ENCODE results near the gene HYAL4.
"Not testable (repeated sequence)": the region's sequence is repeated elsewhere in the genome, so short reads cannot be mapped to it uniquely, and the experiment has no call there.

HYAL4 gene, protein sequence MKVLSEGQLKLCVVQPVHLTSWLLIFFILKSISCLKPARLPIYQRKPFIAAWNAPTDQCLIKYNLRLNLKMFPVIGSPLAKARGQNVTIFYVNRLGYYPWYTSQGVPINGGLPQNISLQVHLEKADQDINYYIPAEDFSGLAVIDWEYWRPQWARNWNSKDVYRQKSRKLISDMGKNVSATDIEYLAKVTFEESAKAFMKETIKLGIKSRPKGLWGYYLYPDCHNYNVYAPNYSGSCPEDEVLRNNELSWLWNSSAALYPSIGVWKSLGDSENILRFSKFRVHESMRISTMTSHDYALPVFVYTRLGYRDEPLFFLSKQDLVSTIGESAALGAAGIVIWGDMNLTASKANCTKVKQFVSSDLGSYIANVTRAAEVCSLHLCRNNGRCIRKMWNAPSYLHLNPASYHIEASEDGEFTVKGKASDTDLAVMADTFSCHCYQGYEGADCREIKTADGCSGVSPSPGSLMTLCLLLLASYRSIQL

GRCh38 chr7:123844712-123845219 is at the start of gene HYAL4:
Gene HYAL4 (plus strand): TSS chr7:123845169. CDS start chr7:123868274, 23,105 bp downstream.
- in situ Hi-C loops (cut with HindIII; ENCODE audit: low sequenced_read_pairs) = no loop called here

- in situ Hi-C loops (cut with HindIII; ENCODE audit: low sequenced_read_pairs) = loop anchor here (5.0 kb wide), 1 partner anchor 76 kb away; no protein-coding TSS in a partner anchor
Observed at GRCh38 chr7:123795917-123796316, 49.1 kb upstream of the HYAL4 start.

GRCh38 chr7:123796568-123796967 is 48.4 kb upstream of the HYAL4 start:
- in situ Hi-C loops (cut with HindIII; ENCODE audit: low sequenced_read_pairs) = loop anchor here (5.0 kb wide), 1 partner anchor 76 kb away; no protein-coding TSS in a partner anchor

DNA sequence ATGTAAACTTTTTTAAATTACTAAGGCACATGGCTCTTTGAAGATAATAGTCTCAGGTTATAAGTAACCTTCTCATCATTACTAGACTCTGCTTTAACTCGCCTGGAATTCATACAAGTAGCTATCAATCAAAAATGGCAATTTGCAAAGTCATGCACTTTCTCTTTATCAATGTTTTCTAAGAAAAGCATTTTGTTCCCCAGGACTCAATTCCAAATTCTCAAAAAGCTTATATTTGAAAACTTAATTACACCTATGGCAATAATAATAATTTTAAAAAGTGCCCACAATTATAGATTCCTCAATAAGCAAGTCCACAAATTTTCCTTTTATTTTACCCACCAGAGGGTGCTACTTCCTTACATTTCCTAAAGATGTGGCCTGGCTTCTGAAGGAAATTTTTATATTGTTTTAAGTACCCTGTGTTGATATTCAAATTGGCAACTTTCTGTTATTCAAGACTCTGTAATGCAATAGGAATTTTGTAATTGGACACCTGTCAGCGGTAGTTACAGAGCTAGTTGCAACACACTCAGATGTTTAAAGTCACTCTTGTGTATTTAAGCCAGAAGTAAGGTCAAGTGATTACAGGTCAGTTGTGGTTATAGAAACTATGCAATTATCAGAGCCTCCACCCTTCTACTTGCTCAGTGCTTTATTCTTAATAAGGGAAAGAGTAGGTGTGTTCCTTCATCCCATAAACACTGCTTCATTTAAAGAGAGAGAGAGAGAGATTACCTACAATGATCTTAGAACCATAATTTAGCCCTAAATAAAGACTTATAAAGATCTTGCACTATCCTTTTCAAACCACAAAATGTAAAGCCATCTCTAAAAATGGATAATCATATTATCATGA is 47.1 kb upstream of the HYAL4 start:
- in situ Hi-C loops (cut with HindIII; ENCODE audit: low sequenced_read_pairs) = loop anchor here (5.0 kb wide), 1 partner anchor 74 kb away; no protein-coding TSS in a partner anchor

DNA sequence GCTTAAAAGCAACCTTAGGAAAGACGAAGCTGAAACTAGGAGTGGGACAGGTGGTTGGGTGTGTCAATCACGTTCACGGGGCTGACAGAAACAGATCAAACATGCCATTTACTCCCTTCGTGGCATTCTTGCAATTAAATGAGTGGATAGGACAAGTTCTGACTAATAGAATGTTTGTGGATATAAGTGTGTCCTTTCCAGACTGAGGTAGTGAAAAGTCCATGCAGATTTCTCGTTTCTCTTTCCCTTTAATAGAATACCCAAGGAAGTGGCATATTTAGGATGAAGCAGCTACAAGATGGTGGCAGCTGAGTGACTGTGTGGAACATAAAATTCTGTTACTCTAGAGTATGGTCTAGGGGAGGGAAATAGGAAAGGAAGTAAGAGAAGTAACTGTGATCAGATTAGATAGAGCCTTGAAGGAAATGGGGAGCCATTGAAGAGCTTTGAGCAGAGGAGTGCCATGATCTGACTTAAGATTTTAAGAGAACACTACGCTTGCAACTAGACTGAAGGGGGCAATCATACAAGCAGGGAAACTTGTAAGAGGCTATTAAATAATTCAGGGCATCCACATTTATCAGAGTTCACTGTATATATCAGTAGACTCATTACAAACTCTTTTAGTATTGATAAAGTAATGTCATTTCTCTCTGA is 46.3 kb upstream of the HYAL4 start:
- in situ Hi-C loops (cut with HindIII; ENCODE audit: low sequenced_read_pairs) = loop anchor here (5.0 kb wide), 1 partner anchor 74 kb away; no protein-coding TSS in a partner anchor

DNA sequence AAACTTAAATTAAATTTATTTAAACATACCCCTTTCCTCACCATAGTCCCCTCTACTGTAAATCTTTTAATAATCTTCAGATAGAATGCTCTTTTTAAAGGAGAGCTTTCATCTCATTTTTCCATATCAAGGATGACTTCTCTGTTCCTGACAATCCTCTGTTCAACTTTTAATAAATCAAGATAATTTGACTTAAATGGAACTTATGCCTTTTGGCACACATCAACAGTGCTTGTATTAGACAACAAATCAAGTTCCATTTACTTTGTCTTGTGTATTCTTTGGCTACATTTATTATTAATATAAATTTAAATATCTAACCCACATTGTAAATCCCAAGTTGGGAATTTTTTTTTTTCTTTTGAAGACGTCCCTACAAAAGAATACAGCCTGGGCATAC is 42.7 kb upstream of the HYAL4 start:
- in situ Hi-C loops (cut with HindIII; ENCODE audit: low sequenced_read_pairs) = no loop called here

DNA sequence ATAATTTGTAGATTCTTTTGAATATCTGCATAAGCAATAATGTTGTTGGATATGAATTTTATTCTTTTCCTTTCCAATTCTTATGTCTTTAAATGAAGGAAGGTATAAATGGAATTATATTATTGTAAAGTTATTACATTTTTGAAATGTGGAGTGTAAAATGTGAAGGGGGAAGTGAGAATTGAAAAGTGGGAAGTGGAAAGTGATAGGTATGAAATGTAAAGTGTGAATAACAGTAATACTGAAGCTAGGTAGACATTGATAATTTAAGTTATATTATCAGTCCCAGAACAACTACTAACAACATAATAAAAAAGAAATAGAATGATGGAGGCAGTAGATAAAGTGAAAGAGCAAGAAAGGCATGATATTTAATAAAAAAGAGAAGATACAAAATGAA is 39.7 kb upstream of the HYAL4 start:
- in situ Hi-C loops (cut with HindIII; ENCODE audit: low sequenced_read_pairs) = no loop called here

DNA sequence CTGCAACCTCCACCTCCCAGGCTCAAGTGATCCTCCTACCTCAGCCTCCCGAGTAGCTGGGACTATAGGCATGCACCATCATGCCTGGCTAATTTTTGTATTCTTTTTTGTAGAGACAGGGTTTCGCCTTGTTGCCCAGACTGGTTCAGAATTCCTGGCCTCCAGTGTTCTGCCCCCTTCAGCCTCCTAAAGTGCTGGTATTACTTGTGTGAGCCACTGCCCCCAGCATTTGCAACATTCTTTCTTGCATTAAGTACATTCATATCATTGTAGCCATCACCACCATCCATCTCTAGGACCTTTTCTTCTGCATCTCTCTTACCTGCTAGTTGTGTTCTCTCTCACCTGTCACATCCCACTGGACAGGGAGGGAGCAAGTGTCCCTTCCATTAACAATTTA is 35.5 kb upstream of the HYAL4 start:
- in situ Hi-C loops (cut with HindIII; ENCODE audit: low sequenced_read_pairs) = no loop called here

GRCh38 chr7:123811056-123811455 is 33.9 kb upstream of the HYAL4 start:
- in situ Hi-C loops (cut with HindIII; ENCODE audit: low sequenced_read_pairs) = no loop called here

GRCh38 chr7:123816916-123817315 is 28.1 kb upstream of the HYAL4 start:
- in situ Hi-C loops (cut with HindIII; ENCODE audit: low sequenced_read_pairs) = no loop called here

- in situ Hi-C loops (cut with HindIII; ENCODE audit: low sequenced_read_pairs) = no loop called here
Observed at GRCh38 chr7:123819001-123819400, 26.0 kb upstream of the HYAL4 start.

DNA sequence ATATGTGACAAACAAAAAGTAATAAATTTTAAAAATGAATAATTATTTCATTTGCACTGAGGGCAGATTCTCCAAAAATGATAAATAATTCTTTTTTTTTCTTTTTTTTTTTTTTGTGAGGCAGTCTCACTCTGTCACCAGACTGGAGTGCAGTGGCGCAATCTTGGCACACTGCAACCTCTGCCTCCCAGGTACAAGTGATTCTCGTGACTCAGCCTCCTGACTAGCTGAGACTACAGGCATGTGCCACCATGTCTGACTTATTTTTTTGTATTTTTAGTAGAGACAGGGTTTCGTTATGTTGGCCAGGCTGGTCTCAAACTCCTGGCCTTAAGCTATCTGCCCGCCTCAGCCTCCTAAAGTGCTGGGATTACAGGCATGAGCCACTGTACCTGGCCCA is 25.2 kb upstream of the HYAL4 start:
- in situ Hi-C loops (cut with HindIII; ENCODE audit: low sequenced_read_pairs) = not testable (repeated sequence)

GRCh38 chr7:123820864-123821263 is 24.1 kb upstream of the HYAL4 start:
- in situ Hi-C loops (cut with HindIII; ENCODE audit: low sequenced_read_pairs) = no loop called here

GRCh38 chr7:123821320-123821719 is 23.6 kb upstream of the HYAL4 start:
- in situ Hi-C loops (cut with HindIII; ENCODE audit: low sequenced_read_pairs) = no loop called here

DNA sequence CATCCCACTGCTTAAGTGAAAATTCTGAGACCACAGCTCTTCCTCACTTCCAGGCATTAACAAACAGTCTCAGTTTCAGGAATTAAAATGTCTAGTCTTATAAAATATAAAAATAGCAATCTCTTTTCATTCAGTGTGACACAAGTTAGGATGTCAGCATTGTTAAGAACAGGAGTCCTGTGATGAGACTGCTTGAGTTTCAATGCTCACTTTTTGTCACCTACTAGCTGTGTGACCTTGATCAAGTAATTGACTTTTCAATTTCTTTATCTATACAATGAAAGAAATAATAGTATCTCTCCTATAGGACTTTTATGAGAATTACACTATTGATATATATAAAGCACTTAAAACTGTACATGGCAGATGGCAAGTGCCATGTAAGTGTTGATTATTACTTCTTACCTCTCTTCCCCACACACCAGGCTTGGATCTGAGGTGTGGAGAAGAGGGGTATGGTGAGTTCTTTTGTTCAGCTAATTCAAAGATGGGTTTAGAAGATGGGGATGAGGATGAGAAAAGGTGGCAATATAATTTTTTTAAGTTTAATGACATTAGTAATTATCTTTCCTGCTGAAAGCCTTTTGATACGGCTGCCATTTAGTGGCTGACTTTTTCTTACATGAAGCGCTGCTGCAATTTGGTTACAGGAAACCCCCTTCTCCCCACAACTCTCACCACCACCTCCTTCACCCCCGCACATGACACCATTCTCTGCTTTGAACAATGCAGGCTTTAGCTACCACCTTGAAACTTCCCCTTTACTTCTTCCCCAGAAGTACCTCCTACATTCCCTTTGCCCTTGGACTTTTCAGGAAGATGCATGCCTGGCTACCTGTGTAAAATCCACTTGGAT is 20.8 kb upstream of the HYAL4 start:
- in situ Hi-C loops (cut with HindIII; ENCODE audit: low sequenced_read_pairs) = no loop called here

DNA sequence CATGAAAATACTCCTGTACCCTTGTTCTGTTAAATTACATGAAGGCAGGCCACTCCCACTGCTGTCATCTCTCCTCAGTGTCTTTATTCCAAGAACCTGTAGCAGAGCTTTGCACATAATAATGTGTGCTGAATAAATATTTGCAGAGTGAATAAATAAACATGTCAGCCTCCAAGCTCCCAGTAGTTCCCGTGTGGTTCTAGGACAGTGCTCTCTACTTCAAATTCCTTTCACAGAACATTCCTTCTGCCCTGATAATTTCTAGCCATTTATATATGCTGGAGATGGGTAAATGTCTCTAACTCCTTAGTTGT is 20.3 kb upstream of the HYAL4 start:
- in situ Hi-C loops (cut with HindIII; ENCODE audit: low sequenced_read_pairs) = no loop called here

DNA sequence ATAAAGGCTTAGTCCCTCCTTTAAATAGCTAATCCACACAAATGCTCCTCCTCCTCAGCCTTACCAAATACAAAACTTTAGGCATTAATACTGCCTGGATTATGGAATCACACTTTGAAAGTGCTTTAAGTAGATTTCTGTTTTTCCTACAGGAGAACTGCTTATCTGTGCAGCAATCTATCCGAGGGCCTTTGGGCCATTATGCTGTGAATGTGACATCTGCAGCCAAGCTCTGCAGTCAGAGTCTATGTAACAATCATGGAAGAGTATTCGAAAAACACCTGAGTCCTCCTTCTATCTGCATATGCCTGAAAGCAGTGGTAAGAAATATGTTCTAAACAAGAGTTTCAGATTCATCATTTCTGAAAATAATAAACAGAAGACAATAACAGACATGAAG is 16.2 kb upstream of the HYAL4 start:
- in situ Hi-C loops (cut with HindIII; ENCODE audit: low sequenced_read_pairs) = no loop called here

GRCh38 chr7:123836656-123837055 is 8.3 kb upstream of the HYAL4 start:
- in situ Hi-C loops (cut with HindIII; ENCODE audit: low sequenced_read_pairs) = no loop called here

DNA sequence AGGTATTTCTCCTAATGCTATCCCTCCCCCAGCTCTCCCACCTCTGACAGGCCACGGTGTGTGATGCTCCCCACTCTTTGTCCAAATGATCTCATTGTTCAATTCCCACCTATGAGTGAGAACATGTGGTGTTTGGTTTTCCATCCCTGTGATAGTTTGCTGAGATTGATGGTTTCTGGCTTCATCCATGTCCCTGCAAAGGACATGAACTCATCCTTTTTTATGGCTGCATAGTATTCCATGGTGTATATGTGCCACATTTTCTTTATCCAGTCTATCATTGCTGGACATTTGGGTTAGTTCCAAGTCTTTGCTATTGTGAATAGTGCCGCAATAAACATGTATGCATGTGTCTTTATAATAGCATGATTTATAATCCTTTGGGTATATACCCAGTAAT is 5.9 kb upstream of the HYAL4 start:
- in situ Hi-C loops (cut with HindIII; ENCODE audit: low sequenced_read_pairs) = not testable (repeated sequence)

- in situ Hi-C loops (cut with HindIII; ENCODE audit: low sequenced_read_pairs) = not testable (repeated sequence)
Observed at GRCh38 chr7:123844142-123844541, 827 bp upstream of the HYAL4 start.
